ENCODE measurements around the gene TREML2. TPM values are rescaled to one million over a fixed set of nuclear protein-coding genes. Genes with fewer than 3 reads are reported as not detected.

The TREML2 gene
- total RNA-seq, 1 donor = 1.2 TPM

DNA sequence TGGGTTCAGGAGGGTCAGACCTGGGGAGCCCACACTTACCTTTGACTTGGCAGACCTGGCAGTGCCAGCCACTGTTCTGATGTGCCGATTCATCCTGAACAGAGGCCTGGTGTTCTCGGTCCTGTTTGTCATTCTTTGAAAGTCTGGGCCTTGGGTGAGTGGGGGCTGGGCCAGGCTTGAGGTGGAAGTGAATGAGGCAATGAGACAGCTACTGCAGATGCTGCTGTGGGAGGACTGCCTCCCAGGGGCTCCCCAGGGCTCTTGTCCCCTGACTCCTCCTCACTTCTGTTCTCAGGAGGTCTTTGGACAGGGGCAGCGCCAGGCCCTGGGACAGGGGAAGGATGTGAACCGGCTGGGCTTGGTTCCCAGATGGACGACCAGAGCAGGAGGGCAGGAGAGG lies 21.6 kb upstream of the TREML2 start:
- no peak overlapping the region for H3K4me3 ChIP-seq (ENCODE audit: low read length)
- peaks cover 24% of the 10 kb centered on the region for H3K4me1 ChIP-seq (ENCODE audit: insufficient read depth, low read length)
- no peaks in the 10 kb centered on the region for H3K27me3 ChIP-seq (ENCODE audit: insufficient read depth, low read length)
- peaks cover 14% of the 10 kb centered on the region for H3K9me3 ChIP-seq (ENCODE audit: low read depth, low read length)

DNA sequence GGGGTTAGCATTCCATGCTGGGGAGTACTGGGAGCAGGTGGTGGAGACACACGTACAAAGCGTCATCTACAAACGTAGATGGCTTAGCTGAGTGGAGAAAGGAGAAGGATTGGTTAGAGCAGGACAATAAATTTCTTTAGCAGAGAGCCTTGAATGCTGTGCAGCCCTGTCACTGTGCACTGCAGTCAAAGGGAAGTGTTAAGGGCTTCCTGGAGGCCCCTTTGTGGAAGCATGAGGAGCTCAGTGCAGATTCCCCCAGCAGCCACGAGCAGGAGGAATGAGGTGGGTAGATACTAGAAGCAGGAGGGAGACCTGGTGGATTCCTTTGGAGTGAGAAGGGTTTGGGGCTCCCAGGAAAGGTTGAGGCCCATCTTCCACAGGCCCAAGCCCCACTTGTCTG lies 21.1 kb upstream of the TREML2 start:
- Histone ChIP-seq H3K27me3 (ENCODE audit: insufficient read depth, low read length) (no peaks in the 10 kb centered on the region), H3K4me3 (ENCODE audit: low read length) (no peak overlapping the region), H3K4me1 (ENCODE audit: insufficient read depth, low read length) (peaks cover 20% of the 10 kb centered on the region), H3K9me3 (ENCODE audit: low read depth, low read length) (peaks cover 14% of the 10 kb centered on the region)

GRCh38 chr6:41216616-41217015 lies 15.7 kb upstream of the TREML2 start:
- no peaks in the 10 kb centered on the region for H3K27me3 ChIP-seq (ENCODE audit: insufficient read depth, low read length)
- no peaks in the 10 kb centered on the region for H3K4me1 ChIP-seq (ENCODE audit: insufficient read depth, low read length)
- H3K9me3 ChIP-seq (ENCODE audit: low read depth, low read length) = peaks cover 20% of the 10 kb centered on the region
- H3K4me3 ChIP-seq (ENCODE audit: low read length) = no peak overlapping the region

- no peaks in the 10 kb centered on the region for H3K27me3 ChIP-seq (ENCODE audit: insufficient read depth, low read length)
- no peaks in the 10 kb centered on the region for H3K4me1 ChIP-seq (ENCODE audit: insufficient read depth, low read length)
- no peak overlapping the region for H3K4me3 ChIP-seq (ENCODE audit: low read length)
- H3K9me3 ChIP-seq (ENCODE audit: low read depth, low read length) = peaks cover 19% of the 10 kb centered on the region
Measured at GRCh38 chr6:41215777-41216176, 14.8 kb upstream of the TREML2 start.

DNA sequence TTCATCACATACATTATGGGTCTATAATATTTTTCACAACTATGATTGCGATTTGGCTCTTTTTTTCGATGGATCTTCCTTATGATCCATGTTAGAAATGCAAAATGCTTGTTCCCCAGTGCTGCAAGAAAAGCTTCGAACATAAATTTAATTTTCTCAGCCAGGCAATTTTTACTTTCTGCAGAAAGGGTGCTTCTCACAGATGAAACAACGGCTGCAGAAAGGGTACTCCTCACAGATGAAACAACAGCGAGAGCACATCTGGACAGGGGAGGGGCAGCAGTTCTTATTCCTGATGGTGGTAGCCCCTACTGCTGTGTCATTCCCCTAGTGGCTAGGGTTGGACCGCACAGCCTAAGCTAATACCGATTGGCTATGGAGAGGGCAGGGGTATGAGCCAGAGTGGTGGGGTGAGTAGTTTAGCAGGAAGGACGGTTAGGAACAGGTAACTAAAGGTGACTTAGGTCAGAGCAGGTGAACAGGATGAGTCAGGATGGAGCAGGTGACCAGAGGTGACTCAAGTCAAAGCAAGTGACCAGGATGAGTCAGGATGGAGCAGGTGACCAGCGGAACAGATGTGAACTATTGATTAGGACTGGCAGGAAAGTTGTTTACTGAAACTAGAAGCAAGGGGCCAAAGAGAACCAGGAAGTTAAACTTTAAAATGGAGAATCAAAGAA lies 13.8 kb upstream of the TREML2 start:
- Histone ChIP-seq H3K9me3 (ENCODE audit: low read depth, low read length) (peaks cover 8% of the 10 kb centered on the region), H3K27me3 (ENCODE audit: insufficient read depth, low read length) (no peaks in the 10 kb centered on the region), H3K4me1 (ENCODE audit: insufficient read depth, low read length) (peaks cover 5% of the 10 kb centered on the region), H3K4me3 (ENCODE audit: low read length) (no peak overlapping the region)

DNA sequence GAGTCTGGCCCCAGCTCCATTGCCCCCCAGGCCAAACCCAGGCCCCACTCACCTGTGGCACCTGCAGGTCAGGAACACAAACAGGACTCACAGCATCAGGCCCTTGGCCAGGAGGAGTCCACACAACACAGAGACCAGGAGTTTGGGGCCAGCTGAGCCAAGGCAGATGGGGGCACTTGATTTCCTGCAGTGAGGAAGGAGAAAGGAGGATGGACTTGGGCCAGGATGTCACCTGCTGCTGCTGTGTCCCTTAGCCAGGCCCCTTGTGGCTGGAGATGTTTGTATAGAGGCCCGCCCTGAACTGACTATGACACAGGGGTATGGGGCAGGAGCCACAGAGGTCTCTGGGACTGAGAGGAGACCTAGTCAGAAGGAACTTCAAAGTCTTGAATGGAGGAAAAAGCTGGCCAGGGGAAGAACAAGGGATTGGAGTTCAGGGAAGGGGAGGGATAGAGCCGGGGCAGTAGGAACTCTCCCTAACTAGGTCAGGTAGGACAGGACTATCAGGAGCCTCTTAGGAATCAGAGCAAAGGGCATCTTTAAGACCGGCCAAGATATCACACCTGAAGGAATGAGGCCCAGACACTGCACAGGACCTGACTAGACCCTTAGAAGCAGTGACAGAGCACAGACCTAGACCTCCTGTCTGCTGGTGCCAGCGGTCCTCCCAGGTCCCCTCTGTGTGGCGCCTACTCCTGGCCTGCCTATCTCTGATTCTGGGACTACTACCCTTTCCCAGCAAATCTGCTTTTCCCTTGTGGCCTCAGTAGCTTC lies 8.8 kb upstream of the TREML2 start:
- Histone ChIP-seq H3K4me3 (ENCODE audit: low read length) (no peak overlapping the region), H3K27me3 (ENCODE audit: insufficient read depth, low read length) (no peaks in the 10 kb centered on the region), H3K4me1 (ENCODE audit: insufficient read depth, low read length) (peaks cover 16% of the 10 kb centered on the region), H3K9me3 (ENCODE audit: low read depth, low read length) (peaks cover 6% of the 10 kb centered on the region)

DNA sequence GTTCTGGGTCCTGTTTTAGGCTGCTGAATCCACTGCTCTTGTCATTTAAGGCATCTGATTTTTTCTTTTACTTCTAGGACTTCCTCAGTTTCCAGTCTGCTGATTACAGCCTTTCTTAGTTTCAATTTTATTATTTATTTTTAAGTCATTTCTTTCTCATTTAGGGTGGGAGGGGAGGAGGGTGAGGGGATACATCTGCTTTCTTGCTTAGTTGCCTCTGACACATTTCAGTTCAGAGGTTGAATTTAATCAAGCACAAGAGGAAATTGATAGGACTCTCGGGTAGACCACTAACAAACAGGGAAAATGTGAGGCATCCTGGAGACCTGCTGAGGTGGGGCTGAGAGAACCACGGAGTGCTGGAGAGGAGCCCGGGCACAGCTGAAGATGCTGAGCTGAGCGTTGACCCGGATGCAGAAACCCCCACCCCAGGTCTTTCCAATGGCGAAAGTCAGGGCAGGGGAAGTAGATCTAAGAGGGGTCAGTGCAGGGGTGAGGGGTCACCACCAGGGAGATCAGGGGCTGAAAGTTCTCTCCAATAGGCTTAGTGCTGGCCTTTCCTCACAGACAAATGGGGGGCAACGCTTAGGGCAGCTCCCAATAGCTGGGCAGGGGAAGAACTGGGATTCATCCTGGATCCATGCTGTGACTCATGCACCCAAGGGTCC lies 7.6 kb upstream of the TREML2 start:
- Histone ChIP-seq H3K9me3 (ENCODE audit: low read depth, low read length) (no peaks in the 10 kb centered on the region), H3K4me3 (ENCODE audit: low read length) (no peak overlapping the region), H3K27me3 (ENCODE audit: insufficient read depth, low read length) (no peaks in the 10 kb centered on the region), H3K4me1 (ENCODE audit: insufficient read depth, low read length) (peaks cover 16% of the 10 kb centered on the region)

GRCh38 chr6:41204156-41204555 lies 3.2 kb upstream of the TREML2 start:
- Histone ChIP-seq H3K27me3 (ENCODE audit: insufficient read depth, low read length) (no peaks in the 10 kb centered on the region), H3K4me3 (ENCODE audit: low read length) (no peak overlapping the region), H3K4me1 (ENCODE audit: insufficient read depth, low read length) (peaks cover 48% of the 10 kb centered on the region), H3K9me3 (ENCODE audit: low read depth, low read length) (no peaks in the 10 kb centered on the region)

DNA sequence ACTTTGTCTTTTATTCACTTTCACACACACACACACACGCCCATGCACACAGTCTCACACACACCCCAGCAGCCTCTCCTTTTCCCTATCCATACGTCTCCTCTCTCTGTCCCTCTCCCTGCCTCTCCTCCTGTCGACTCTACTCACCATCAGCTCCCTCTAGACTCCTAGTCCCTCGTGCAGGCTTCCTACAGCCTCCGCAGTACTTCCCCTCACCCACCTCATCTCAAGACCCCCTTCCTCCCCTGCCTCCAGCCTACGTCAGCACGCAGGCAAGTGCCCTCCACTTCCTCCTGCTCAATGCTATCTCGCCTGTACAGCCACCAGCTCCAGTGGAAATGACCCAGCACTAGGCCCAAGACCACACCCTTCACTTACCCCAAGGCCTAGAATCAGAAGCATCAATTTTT lies 820 bp upstream of the TREML2 start:
- H3K4me3 ChIP-seq (ENCODE audit: low read length) = no peak overlapping the region
- H3K9me3 ChIP-seq (ENCODE audit: low read depth, low read length) = no peaks in the 10 kb centered on the region
- H3K27me3 ChIP-seq (ENCODE audit: insufficient read depth, low read length) = no peaks in the 10 kb centered on the region
- H3K4me1 ChIP-seq (ENCODE audit: insufficient read depth, low read length) = peaks cover 61% of the 10 kb centered on the region

GRCh38 chr6:41200296-41200900 lies 551 bp downstream of the TREML2 start:
- Histone ChIP-seq H3K4me3 (ENCODE audit: low read length) (peak overlapping the region; percentile 24), H3K4me1 (ENCODE audit: insufficient read depth, low read length) (peaks cover 67% of the 10 kb centered on the region), H3K9me3 (ENCODE audit: low read depth, low read length) (no peaks in the 10 kb centered on the region), H3K27me3 (ENCODE audit: insufficient read depth, low read length) (no peaks in the 10 kb centered on the region)

- Histone ChIP-seq H3K4me1 (ENCODE audit: insufficient read depth, low read length) (peaks cover 70% of the 10 kb centered on the region), H3K4me3 (ENCODE audit: low read length) (peak overlapping the region; percentile 24), H3K27me3 (ENCODE audit: insufficient read depth, low read length) (no peaks in the 10 kb centered on the region), H3K9me3 (ENCODE audit: low read depth, low read length) (no peaks in the 10 kb centered on the region)
Measured at GRCh38 chr6:41199552-41200246, 1.2 kb downstream of the TREML2 start.

- no peaks in the 10 kb centered on the region for H3K27me3 ChIP-seq (ENCODE audit: insufficient read depth, low read length)
- no peaks in the 10 kb centered on the region for H3K9me3 ChIP-seq (ENCODE audit: low read depth, low read length)
- peaks cover 58% of the 10 kb centered on the region for H3K4me1 ChIP-seq (ENCODE audit: insufficient read depth, low read length)
- H3K4me3 ChIP-seq (ENCODE audit: low read length) = no peak overlapping the region
Measured at GRCh38 chr6:41197234-41197633, 3.7 kb downstream of the TREML2 start.

DNA sequence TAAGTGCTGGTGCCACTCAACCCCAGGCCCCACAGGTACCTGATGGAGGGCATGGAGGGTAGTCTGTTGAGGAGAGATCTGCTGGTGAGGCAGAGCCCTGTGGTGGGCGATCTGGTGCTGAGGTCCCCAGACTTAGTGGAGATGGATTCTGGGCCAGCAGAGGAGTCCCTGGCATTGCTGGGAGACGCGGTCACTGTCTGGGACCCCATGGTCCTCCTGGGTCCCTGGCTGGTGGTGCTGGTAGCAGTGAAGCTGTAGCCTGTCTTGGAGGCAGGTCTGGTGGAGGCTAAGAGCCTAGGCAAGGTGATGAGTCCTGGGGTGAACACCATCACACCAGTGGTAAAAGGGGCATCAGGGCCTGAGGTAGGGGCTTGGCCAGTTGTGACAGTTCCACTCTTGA lies 6.6 kb downstream of the TREML2 start:
- H3K4me1 ChIP-seq (ENCODE audit: insufficient read depth, low read length) = peaks cover 35% of the 10 kb centered on the region
- no peak overlapping the region for H3K4me3 ChIP-seq (ENCODE audit: low read length)
- H3K27me3 ChIP-seq (ENCODE audit: insufficient read depth, low read length) = no peaks in the 10 kb centered on the region
- peaks cover 8% of the 10 kb centered on the region for H3K9me3 ChIP-seq (ENCODE audit: low read depth, low read length)

DNA sequence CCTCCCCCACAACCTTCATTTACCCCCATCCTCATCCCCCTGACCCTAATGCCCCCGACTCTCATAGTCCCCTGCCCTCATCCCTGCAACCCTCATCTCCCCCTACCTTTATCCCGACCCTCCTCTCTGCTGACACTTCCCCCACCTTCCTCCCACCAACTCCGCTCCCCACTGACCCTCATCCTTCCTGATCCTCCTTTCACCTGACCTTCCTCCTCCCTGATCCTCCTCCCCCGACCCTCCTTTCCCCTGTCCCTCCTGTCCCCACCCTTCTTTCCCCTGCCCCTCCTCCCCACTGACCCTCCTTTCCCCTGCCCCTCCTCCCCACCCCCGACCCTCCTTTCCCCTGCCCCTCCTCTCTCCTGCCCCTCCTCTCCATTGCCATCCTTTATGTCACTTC lies 7.1 kb downstream of the TREML2 start:
- no peak overlapping the region for H3K4me3 ChIP-seq (ENCODE audit: low read length)
- peaks cover 30% of the 10 kb centered on the region for H3K4me1 ChIP-seq (ENCODE audit: insufficient read depth, low read length)
- H3K9me3 ChIP-seq (ENCODE audit: low read depth, low read length) = peaks cover 8% of the 10 kb centered on the region
- no peaks in the 10 kb centered on the region for H3K27me3 ChIP-seq (ENCODE audit: insufficient read depth, low read length)
